ENCODE data around the gene ATR.

DNA sequence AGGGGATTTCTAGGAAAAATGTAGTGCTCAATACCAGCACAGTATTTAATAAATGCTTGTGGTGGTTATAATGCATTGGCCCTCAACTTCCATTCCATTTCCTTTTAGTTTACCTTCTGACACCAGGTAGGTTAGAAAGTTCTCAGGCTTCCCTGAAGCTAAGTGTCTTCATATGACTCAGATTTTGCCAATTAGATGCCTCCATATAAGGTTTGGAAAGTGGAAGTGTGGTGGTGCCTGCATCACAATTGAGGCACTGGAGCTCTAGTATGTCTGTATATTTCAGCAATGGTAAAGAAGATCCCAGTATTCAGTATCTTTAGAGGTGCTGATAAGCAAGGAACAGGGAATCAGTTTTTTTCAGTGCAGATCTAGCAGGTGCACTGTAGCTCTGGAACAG is 149.0 kb downstream of the ATR start:
- TF ChIP-seq, protein P1, sequence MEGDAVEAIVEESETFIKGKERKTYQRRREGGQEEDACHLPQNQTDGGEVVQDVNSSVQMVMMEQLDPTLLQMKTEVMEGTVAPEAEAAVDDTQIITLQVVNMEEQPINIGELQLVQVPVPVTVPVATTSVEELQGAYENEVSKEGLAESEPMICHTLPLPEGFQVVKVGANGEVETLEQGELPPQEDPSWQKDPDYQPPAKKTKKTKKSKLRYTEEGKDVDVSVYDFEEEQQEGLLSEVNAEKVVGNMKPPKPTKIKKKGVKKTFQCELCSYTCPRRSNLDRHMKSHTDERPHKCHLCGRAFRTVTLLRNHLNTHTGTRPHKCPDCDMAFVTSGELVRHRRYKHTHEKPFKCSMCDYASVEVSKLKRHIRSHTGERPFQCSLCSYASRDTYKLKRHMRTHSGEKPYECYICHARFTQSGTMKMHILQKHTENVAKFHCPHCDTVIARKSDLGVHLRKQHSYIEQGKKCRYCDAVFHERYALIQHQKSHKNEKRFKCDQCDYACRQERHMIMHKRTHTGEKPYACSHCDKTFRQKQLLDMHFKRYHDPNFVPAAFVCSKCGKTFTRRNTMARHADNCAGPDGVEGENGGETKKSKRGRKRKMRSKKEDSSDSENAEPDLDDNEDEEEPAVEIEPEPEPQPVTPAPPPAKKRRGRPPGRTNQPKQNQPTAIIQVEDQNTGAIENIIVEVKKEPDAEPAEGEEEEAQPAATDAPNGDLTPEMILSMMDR (IDR thresholded peaks at IDR 0.05 in 4 of 5, conservative IDR thresholded peaks at IDR 0.05 in 1 of 5) = no peak
- TF ChIP-seq POLR2A (IDR thresholded peaks at IDR 0.05) = no peak
